HG02798 (cell line): ENCODE results near the gene TMEM59L.

ENCODE experiments used
- ATAC-seq: cut with Tn5 transposase; IDR thresholded peaks from one replicate; pipeline ENCODE4 v1.9.1; 2021; ENCODE audit warnings: mild to moderate bottlenecking; ENCODE audit not compliant: unreplicated experiment, poor library complexity

The TMEM59L gene

GRCh38 chr19:18636183-18636968 lies 23.7 kb downstream of the TMEM59L start:
- peak; percentile 88 for ATAC-seq

- no peak for ATAC-seq
These were observed 24.4 kb downstream of the TMEM59L start, which contains the start of gene KLHL26 for GRCh38 chr19:18636969-18637629. TSS of gene KLHL26 (plus strand) at chr19:18637028. CDS start at chr19:18637055, 27 bp downstream.

- ATAC-seq: no peak
These were observed 25.3 kb downstream of the TMEM59L start for GRCh38 chr19:18637673-18638630.

DNA sequence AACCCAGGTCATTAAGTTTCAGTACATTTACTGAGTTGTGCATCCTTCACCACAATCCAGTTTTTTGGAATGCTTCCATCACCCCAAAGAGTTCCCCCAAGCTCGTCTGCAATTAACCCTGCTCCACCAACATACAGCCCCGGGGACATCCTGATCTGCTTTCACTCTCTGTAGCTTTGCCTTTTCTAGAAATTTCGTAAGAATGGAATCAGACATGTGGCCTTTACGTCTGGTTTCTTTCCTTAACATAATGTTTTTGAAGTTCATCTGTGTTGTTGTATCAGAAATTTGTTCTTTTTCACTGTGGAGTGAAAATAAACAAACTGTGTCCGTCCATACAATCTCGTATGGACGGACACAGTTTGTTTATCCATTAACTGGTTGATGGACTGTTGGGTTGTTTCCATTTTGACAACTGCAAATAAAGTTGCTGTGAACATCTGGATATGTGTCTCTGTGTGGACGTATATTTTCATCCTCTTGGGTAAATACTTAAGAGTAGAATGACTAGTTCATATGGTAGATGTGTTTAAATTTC lies 27.1 kb downstream of the TMEM59L start:
- no peak for ATAC-seq

- ATAC-seq: no peak
These were observed 31.7 kb downstream of the TMEM59L start for GRCh38 chr19:18644196-18645034.

DNA sequence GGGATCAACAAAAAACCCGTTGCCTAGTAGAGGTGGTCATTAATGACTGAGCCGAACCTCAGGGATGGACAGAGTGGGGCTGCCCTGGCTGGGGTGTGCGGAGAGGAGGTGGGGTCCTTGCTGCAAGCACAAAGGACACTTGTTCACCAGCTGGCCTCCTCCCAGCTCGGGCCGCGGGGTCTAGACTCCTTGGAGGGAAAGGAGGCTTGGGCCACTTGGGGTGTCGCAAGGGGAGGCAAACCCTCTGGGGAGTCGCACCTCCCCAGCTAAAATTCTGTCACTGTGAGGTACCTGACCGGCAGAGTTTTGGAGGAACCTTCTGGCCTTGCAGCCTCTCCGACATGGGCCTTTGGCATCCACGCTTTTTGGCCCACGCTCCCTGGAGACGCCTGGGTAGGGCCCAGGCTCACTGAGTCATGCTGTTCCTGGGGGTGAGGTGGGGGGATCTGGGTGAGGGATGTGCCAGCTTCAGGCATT lies 32.4 kb downstream of the TMEM59L start:
- no peak for ATAC-seq

DNA sequence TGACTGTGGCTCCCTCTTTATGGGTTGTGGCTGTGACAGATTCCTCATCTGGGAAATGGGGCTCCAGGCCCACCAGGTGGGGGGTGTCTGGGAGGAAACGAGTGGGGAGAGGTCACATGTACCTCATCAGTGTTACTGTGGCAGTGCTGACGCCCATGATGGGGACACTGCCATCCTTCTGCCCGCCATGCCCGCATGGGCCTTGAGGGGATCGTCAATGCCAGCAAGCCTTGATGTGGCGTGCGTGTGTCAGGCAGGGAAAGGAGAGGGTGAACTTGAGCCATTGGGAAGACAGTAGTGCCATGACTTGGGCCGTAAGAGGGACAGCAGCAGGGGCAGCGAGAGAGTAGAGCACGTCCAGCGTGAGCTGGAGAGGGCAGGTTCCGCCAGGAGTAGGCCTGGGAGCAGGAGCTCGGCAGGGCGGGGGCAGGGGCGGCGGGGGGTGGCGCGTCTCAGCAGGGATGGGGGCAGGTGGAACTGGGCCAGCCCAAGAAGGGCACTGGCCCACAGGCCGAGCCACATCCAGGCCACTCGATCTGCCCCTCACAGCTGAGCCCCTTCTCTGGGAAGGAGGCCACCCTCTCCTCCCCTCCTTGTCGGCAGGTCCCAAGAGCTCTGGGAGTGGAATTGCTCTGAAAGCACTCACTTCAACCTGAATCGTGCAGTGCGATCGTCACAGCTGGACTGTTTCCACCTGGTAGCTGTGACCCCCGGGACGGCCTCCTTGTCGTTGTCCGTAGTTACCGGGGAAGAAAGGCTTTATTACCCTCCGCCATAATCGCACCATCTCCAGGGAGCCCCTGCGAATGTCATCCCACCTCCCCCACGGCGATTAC lies 34.1 kb downstream of the TMEM59L start:
- no peak for ATAC-seq

DNA sequence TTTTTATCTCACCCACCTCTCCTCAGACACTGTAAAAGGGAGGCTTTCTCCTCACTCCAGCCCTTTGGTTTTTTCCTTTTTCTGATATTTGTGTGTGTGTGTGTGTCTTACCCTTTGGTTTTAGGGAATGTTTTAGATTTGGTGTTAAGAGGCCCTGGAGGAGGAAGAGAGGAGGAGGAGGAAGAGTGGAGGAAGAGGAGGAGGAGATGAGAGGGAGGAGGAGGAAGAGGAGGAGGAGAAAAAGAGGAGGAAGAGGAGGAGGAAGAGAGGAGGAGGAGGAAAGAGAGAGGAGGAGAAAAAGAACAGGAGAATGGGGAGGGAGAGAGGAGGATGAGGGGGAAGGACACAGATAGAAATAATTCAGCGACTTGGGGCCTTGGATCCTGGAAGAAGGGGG lies 34.7 kb downstream of the TMEM59L start:
- ATAC-seq: no peak

DNA sequence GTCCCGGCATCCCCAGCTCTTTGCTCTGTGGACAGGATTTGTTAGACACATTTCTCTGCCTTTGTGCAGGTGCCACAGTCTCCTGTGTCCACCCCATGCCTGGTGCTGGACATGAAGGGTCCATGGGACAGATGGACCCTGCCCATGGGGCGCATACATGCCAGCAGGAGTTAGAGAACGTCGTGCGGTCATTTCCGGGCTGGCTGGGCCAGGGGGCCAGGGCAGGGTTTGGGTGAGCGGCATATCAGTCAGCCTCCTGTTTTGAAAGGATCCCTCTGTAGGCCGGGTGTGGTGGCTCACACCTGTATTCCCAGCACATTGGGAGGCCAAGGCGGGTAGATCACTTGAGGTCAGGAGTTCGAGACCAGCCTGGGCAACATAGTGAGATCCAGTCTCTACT lies 35.1 kb downstream of the TMEM59L start:
- ATAC-seq: no peak

GRCh38 chr19:18648973-18649315 lies 36.3 kb downstream of the TMEM59L start:
- ATAC-seq: no peak

- no peak for ATAC-seq
These were observed 36.8 kb downstream of the TMEM59L start for GRCh38 chr19:18649371-18650020.

DNA sequence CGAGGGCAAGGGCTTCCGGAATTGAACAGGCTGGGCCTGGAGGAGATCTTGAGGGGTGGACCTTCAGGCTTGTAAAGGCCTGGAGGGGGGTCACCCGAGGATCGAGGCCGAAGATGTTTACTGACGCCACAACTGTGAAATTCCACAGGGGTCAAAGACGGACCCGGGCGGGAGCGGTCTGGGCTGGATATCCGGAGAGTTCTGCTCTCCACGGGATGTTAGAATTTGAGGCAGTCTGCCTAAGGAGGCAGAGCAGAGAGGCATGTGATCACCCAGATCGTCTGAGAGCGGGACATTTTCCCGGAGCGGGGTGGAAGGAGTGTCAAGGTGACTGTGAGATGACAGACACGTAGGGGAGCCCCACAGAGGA lies 37.3 kb downstream of the TMEM59L start:
- ATAC-seq: no peak

GRCh38 chr19:18650468-18651041 lies 37.9 kb downstream of the TMEM59L start:
- ATAC-seq: no peak

GRCh38 chr19:18651300-18651699 lies 38.6 kb downstream of the TMEM59L start:
- ATAC-seq: no peak

GRCh38 chr19:18651733-18652132 lies 39.1 kb downstream of the TMEM59L start:
- ATAC-seq: no peak

- no peak for ATAC-seq
These were observed 41.2 kb downstream of the TMEM59L start for GRCh38 chr19:18653853-18654252.

GRCh38 chr19:18654469-18654868 lies 41.8 kb downstream of the TMEM59L start:
- no peak for ATAC-seq
